OCI-LY3 (cell line): ENCODE data around the gene NCKAP5.

ENCODE experiments used
- H2AFZ ChIP-seq: fragments of 200-600, 300-600 bp; shearing (Covaris generic); 2 replicates; pipeline ENCODE4 v1.6.0; 2014; ENCODE audit warnings: antibody characterized with exemption, low read depth, low read length
- H3K27ac ChIP-seq: fragments of 200-600, 300-600 bp; sonication (generic); 2 replicates; pipeline ENCODE4 v1.5.1; 2014; ENCODE audit warnings: mild to moderate bottlenecking, low read length, moderate library complexity, mixed read lengths
- H3K27me3 ChIP-seq: fragments of 200-600, 300-600 bp; sonication (generic); 2 replicates; pipeline ENCODE4 v1.6.1; 2014; ENCODE audit warnings: low read depth, low read length, mixed read lengths
- H3K36me3 ChIP-seq: fragments of 200-600, 300-600 bp; sonication (generic); replicated peaks from 2 replicates; pipeline ENCODE3; 2014; ENCODE audit warnings: low read depth, low read length, mixed read lengths
- H3K4me1 ChIP-seq: fragments of 300-600, 200-600 bp; sonication (generic); 2 replicates; pipeline ENCODE4 v1.6.1; 2014; ENCODE audit warnings: low read length, mixed read lengths
- H3K4me2 ChIP-seq: fragments of 200-600, 300-600 bp; sonication (generic); 2 replicates; pipeline ENCODE4 v1.6.1; 2014; ENCODE audit warnings: low read length, mixed read lengths
- H3K4me3 ChIP-seq: fragments of 300-600, 200-600 bp; sonication (generic); 2 replicates; pipeline ENCODE4 v1.5.1; 2014; ENCODE audit warnings: antibody characterized with exemption, mild to moderate bottlenecking, low read length, moderate library complexity
- H3K79me2 ChIP-seq: fragments of 300-600, 200-600 bp; shearing (Covaris generic); 2 replicates; pipeline ENCODE4 v1.6.1; 2014; ENCODE audit warnings: mild to moderate bottlenecking, low read length, mixed read lengths
- H3K9ac ChIP-seq: fragments of 300-600, 200-600 bp; shearing (Covaris generic); 2 replicates; pipeline ENCODE4 v1.6.0; 2014; ENCODE audit warnings: mild to moderate bottlenecking, low read length, moderate library complexity
- H3K9me3 ChIP-seq: fragments of 200-600, 300-600 bp; shearing (Covaris generic); 2 replicates; pipeline ENCODE4 v1.6.1; 2014; ENCODE audit warnings: low read length, mixed read lengths; ENCODE audit not compliant: insufficient read depth
- H4K20me1 ChIP-seq: fragments of 200-600, 300-600 bp; sonication (generic); 2 replicates; pipeline ENCODE4 v1.6.1; 2016; ENCODE audit warnings: low read length, mixed read lengths; ENCODE audit not compliant: insufficient read depth
- CTCF ChIP-seq: fragments of 200-600, 300-600 bp; sonication (generic); IDR thresholded peaks from 2 replicates; pipeline ENCODE4 v1.5.1; 2014; ENCODE audit warnings: antibody characterized with exemption, low read length, low read depth
- EZH2phosphoT487 ChIP-seq: fragments of 200-600 bp; shearing (Covaris generic); IDR thresholded peaks from 2 replicates; pipeline ENCODE4 v1.6.1; 2018; ENCODE audit warnings: antibody characterized with exemption, mixed run types, low read depth

NCKAP5 gene

GRCh38 chr2:132978840-132979239 lies 589.4 kb downstream of the NCKAP5 start:
- no peak overlapping the region for H3K4me2 ChIP-seq
- no peaks in the 10 kb centered on the region for H3K9me3 ChIP-seq
- H3K36me3 ChIP-seq, result no peaks in the 10 kb centered on the region
- H3K27ac ChIP-seq, result no peak overlapping the region
- H3K9ac ChIP-seq, result no peak overlapping the region
- no peaks in the 10 kb centered on the region for H3K79me2 ChIP-seq
- H3K4me1 ChIP-seq, result peaks cover 6% of the 10 kb centered on the region; the same call in 1 of the 2 replicates
- TF ChIP-seq CTCF (no peak), EZH2phosphoT487 (no peak)
- H4K20me1 ChIP-seq, result no peaks in the 10 kb centered on the region
- no peak overlapping the region for H3K4me3 ChIP-seq
- no peaks in the 10 kb centered on the region for H3K27me3 ChIP-seq
- H2AFZ ChIP-seq, result no peak overlapping the region

- Histone ChIP-seq H3K4me2 (no peak overlapping the region), H3K27me3 (no peaks in the 10 kb centered on the region), H2AFZ (no peak overlapping the region)
These were observed 590.3 kb downstream of the NCKAP5 start for GRCh38 chr2:132977812-132978529.

GRCh38 chr2:132975193-132976105 lies 592.8 kb downstream of the NCKAP5 start:
- Histone ChIP-seq H3K4me2 (peak overlapping the region; percentile 1; the same call in 1 of the 2 replicates), H3K79me2 (no peaks in the 10 kb centered on the region), H3K27ac (no peak overlapping the region), H2AFZ (no peak overlapping the region), H3K9ac (no peak overlapping the region), H3K27me3 (no peaks in the 10 kb centered on the region), H3K4me1 (peaks cover 6% of the 10 kb centered on the region; the same call in 1 of the 2 replicates), H3K9me3 (no peaks in the 10 kb centered on the region), H3K4me3 (no peak overlapping the region), H3K36me3 (no peaks in the 10 kb centered on the region), H4K20me1 (no peaks in the 10 kb centered on the region)
- TF ChIP-seq EZH2phosphoT487, result no peak
- TF ChIP-seq CTCF, result no peak

More at GRCh38 chr2:132977812-132978529, 590.3 kb downstream of the NCKAP5 start:
- Histone ChIP-seq H3K9me3 (no peaks in the 10 kb centered on the region), H3K36me3 (no peaks in the 10 kb centered on the region), H3K27ac (no peak overlapping the region), H3K4me3 (no peak overlapping the region), H3K4me1 (peaks cover 6% of the 10 kb centered on the region; the same call in 1 of the 2 replicates), H4K20me1 (no peaks in the 10 kb centered on the region), H3K79me2 (no peaks in the 10 kb centered on the region), H3K9ac (no peak overlapping the region)
- TF ChIP-seq EZH2phosphoT487, result no peak
- no peak for TF ChIP-seq CTCF

GRCh38 chr2:132974467-132975095 lies 593.7 kb downstream of the NCKAP5 start:
- Histone ChIP-seq H3K4me1 (peaks cover 6% of the 10 kb centered on the region; the same call in 1 of the 2 replicates), H3K27ac (no peak overlapping the region), H3K9ac (no peak overlapping the region), H3K27me3 (no peaks in the 10 kb centered on the region), H3K36me3 (no peaks in the 10 kb centered on the region), H3K9me3 (no peaks in the 10 kb centered on the region), H3K79me2 (no peaks in the 10 kb centered on the region), H4K20me1 (no peaks in the 10 kb centered on the region), H3K4me3 (no peak overlapping the region), H3K4me2 (no peak overlapping the region), H2AFZ (no peak overlapping the region)
- TF ChIP-seq EZH2phosphoT487, result no peak
- no peak for TF ChIP-seq CTCF
